ENCODE measurements around the gene PRSS8. TPM values are rescaled to one million over a fixed set of nuclear protein-coding genes. Genes with fewer than 3 reads are reported as not detected.

The PRSS8 gene
- total RNA-seq (ENCODE audit: low replicate concordance) = 84.7 and 205 TPM in 2 replicates
- long read RNA-seq, partial matches to known transcripts = 14 of 135 reads
- long read RNA-seq, other reads (novel, unspliced or antisense) = 121 of 135 reads

GRCh38 chr16:31135535-31136286 lies at the start of gene PRSS8:
Gene PRSS8, minus strand, starts transcription at chr16:31135727. Its CDS starts 229 bp downstream, at chr16:31135498.
- H3K4me3 Mint-ChIP-seq = peak within 1 kb of the TSS; percentile 83
- H3K9me3 Mint-ChIP-seq = no peaks in the 10 kb centered on the region
- peaks cover 4% of the 10 kb centered on the region for H3K36me3 Mint-ChIP-seq
- DNase-seq (ENCODE audit: extremely low spot score, unreplicated experiment) = no peak
- H3K4me1 Mint-ChIP-seq (ENCODE audit: unreplicated experiment) = peaks cover 20% of the 10 kb centered on the region
- peak within 1 kb of the TSS; percentile 95 for H3K27ac Mint-ChIP-seq
- H3K27me3 Mint-ChIP-seq = peaks cover 6% of the 10 kb centered on the region
- TF ChIP-seq CTCF (conservative IDR thresholded peaks at IDR 0.05) = no peak

GRCh38 chr16:31184888-31185287 lies 49.4 kb upstream of the PRSS8 start:
- Mint-ChIP-seq H3K36me3 (peaks cover 80% of the 10 kb centered on the region), H3K4me1 (ENCODE audit: unreplicated experiment) (peaks cover 29% of the 10 kb centered on the region), H3K4me3 (peak overlapping the region; percentile 41), H3K27ac (peak overlapping the region; percentile 25), H3K27me3 (no peaks in the 10 kb centered on the region), H3K9me3 (no peaks in the 10 kb centered on the region)
- TF ChIP-seq CTCF (conservative IDR thresholded peaks at IDR 0.05) = no peak
- no peak for DNase-seq (ENCODE audit: extremely low spot score, unreplicated experiment)

- Mint-ChIP-seq H3K27ac (peak overlapping the region; percentile 72), H3K4me3 (peak overlapping the region; percentile 75), H3K36me3 (peaks cover 68% of the 10 kb centered on the region), H3K4me1 (ENCODE audit: unreplicated experiment) (peaks cover 31% of the 10 kb centered on the region), H3K27me3 (no peaks in the 10 kb centered on the region), H3K9me3 (no peaks in the 10 kb centered on the region)
- no peak for TF ChIP-seq CTCF (conservative IDR thresholded peaks at IDR 0.05)
- DNase-seq (ENCODE audit: extremely low spot score, unreplicated experiment) = no peak
Measured at GRCh38 chr16:31183432-31184428, 48.2 kb upstream of the PRSS8 start.

- H3K4me3 Mint-ChIP-seq = peak overlapping the region; percentile 95
- H3K4me1 Mint-ChIP-seq (ENCODE audit: unreplicated experiment) = peaks cover 31% of the 10 kb centered on the region
- no peak for TF ChIP-seq CTCF (conservative IDR thresholded peaks at IDR 0.05)
- H3K27me3 Mint-ChIP-seq = no peaks in the 10 kb centered on the region
- DNase-seq (ENCODE audit: extremely low spot score, unreplicated experiment) = no peak
- H3K36me3 Mint-ChIP-seq = peaks cover 55% of the 10 kb centered on the region
- no peaks in the 10 kb centered on the region for H3K9me3 Mint-ChIP-seq
- H3K27ac Mint-ChIP-seq = peak overlapping the region; percentile 72
Measured at GRCh38 chr16:31182391-31182790, 46.9 kb upstream of the PRSS8 start.

- H3K9me3 Mint-ChIP-seq = no peaks in the 10 kb centered on the region
- peak overlapping the region; percentile 100 for H3K27ac Mint-ChIP-seq
- H3K4me1 Mint-ChIP-seq (ENCODE audit: unreplicated experiment) = peaks cover 34% of the 10 kb centered on the region
- peaks cover 3% of the 10 kb centered on the region for H3K27me3 Mint-ChIP-seq
- H3K4me3 Mint-ChIP-seq = peak overlapping the region; percentile 95
- TF ChIP-seq CTCF (conservative IDR thresholded peaks at IDR 0.05) = no peak
- DNase-seq (ENCODE audit: extremely low spot score, unreplicated experiment) = no peak
- H3K36me3 Mint-ChIP-seq = peaks cover 45% of the 10 kb centered on the region
Measured at GRCh38 chr16:31181102-31181830, 45.7 kb upstream of the PRSS8 start.

All from type B pancreatic cell (in vitro differentiated cells).